Activated CD4-positive, CD25-positive, alpha-beta regulatory T cell treated with anti-CD3 and anti-CD28 coated beads, Interleukin-2, amount 50 U/mL, for 16 hours (primary cell): ENCODE results near the gene PDE6A.

Experiments used
- DNase-seq: peaks from one replicate; pipeline ENCODE4 v3.0.0-alpha.2; 2020; ENCODE audit warnings: low read depth, low spot score

PDE6A gene

GRCh38 chr5:149944666-149945065 is at the start of gene PDE6A:
Gene PDE6A (minus strand): TSS chr5:149944793. CDS start chr5:149944673, 120 bp downstream.
- no peak for DNase-seq

GRCh38 chr5:149993471-149993870 is 48.9 kb upstream of the PDE6A start:
- DNase-seq, result no peak

- peak; percentile 43 for DNase-seq
Measured at GRCh38 chr5:149990518-149991376, 46.2 kb upstream of the PDE6A start.

GRCh38 chr5:149988126-149988525 is 43.5 kb upstream of the PDE6A start:
- DNase-seq, result no peak

GRCh38 chr5:149982505-149982904 is 37.9 kb upstream of the PDE6A start:
- no peak for DNase-seq

- DNase-seq, result no peak
Measured at GRCh38 chr5:149981206-149981605, 36.6 kb upstream of the PDE6A start.

- DNase-seq, result no peak
Measured at GRCh38 chr5:149979896-149980295, 35.3 kb upstream of the PDE6A start.

- DNase-seq, result no peak
Measured at GRCh38 chr5:149975409-149975808, 30.8 kb upstream of the PDE6A start.

GRCh38 chr5:149969181-149969930 is 24.8 kb upstream of the PDE6A start:
- no peak for DNase-seq

- no peak for DNase-seq
Measured at GRCh38 chr5:149966946-149967345, 22.4 kb upstream of the PDE6A start.

- no peak for DNase-seq
Measured at GRCh38 chr5:149963729-149964128, 19.1 kb upstream of the PDE6A start.

GRCh38 chr5:149962601-149963300 is 18.2 kb upstream of the PDE6A start:
- DNase-seq, result no peak

- no peak for DNase-seq
Measured at GRCh38 chr5:149961957-149962409, 17.4 kb upstream of the PDE6A start.

GRCh38 chr5:149961186-149961685 is 16.6 kb upstream of the PDE6A start:
- no peak for DNase-seq

GRCh38 chr5:149960272-149961185 is 15.9 kb upstream of the PDE6A start, which contains the start of gene SLC26A2:
Gene SLC26A2 (plus strand): TSS chr5:149960758. CDS start chr5:149977653, 16,895 bp downstream.
- DNase-seq, result peak; percentile 84

GRCh38 chr5:149959406-149960236 is 15.0 kb upstream of the PDE6A start:
- DNase-seq, result peak; percentile 28

- DNase-seq, result no peak
Measured at GRCh38 chr5:149957855-149958254, 13.3 kb upstream of the PDE6A start.

GRCh38 chr5:149956685-149957084 is 12.1 kb upstream of the PDE6A start:
- DNase-seq, result no peak

GRCh38 chr5:149954798-149955197 is 10.2 kb upstream of the PDE6A start:
- no peak for DNase-seq
